MCF 10A (cell line): ENCODE measurements around the gene SMYD4. TPM values are rescaled to one million over a fixed set of nuclear protein-coding genes. Genes with fewer than 3 reads are reported as not detected.

Experiments used
- BruUV-seq: library from RNA; stranded (reverse); fragments of 400-500 nt; replicated peaks from 2 replicates; lab custom pipeline; 2021; lab: Mats Ljungman, UMichigan
- CTCF ChIA-PET: fragments of 300-600 bp; sonication (Branson Sonifier 250); formaldehyde crosslinking; extraction: SDS; loops from one replicate; lab custom pipeline; 2021; ENCODE audit warnings: antibody characterized with exemption, inconsistent platforms; lab: Yijun Ruan, JAX
- POLR2A ChIA-PET: fragments of 300-600, 350-650 bp; sonication (Branson Sonifier 250); formaldehyde crosslinking; extraction: SDS; loops from one replicate; lab custom pipeline; 2020; ENCODE audit warnings: antibody characterized with exemption, inconsistent platforms; lab: Yijun Ruan, JAX
- DNase-seq: peaks from one replicate; pipeline ENCODE4 v3.0.0-alpha.2; 2018; ENCODE audit not compliant: unreplicated experiment
- H3K27ac Mint-ChIP-seq: one replicate; pipeline ENCODE4 v1.8.0; 2022; ENCODE audit warnings: mild to moderate bottlenecking, low read depth, mixed read lengths; ENCODE audit not compliant: unreplicated experiment
- H3K27me3 Mint-ChIP-seq: one replicate; pipeline ENCODE4 v1.8.0; 2022; ENCODE audit warnings: mixed read lengths; ENCODE audit not compliant: insufficient read depth, unreplicated experiment
- H3K36me3 Mint-ChIP-seq: one replicate; pipeline ENCODE4 v1.8.0; 2022; ENCODE audit warnings: mild to moderate bottlenecking, moderate library complexity, mixed read lengths; ENCODE audit not compliant: insufficient read depth, unreplicated experiment
- H3K4me1 Mint-ChIP-seq: one replicate; pipeline ENCODE4 v1.8.0; 2022; ENCODE audit warnings: mixed read lengths; ENCODE audit not compliant: insufficient read depth, unreplicated experiment
- H3K4me3 Mint-ChIP-seq: one replicate; pipeline ENCODE4 v1.8.0; 2022; ENCODE audit warnings: mild to moderate bottlenecking, moderate library complexity, mixed read lengths; ENCODE audit not compliant: unreplicated experiment
- H3K9me3 Mint-ChIP-seq: one replicate; pipeline ENCODE4 v1.8.0; 2022; ENCODE audit warnings: mixed read lengths; ENCODE audit not compliant: unreplicated experiment
- intact Hi-C: fragments of 100-400 bp; cut with micrococcal nuclease; formaldehyde crosslinking; loops from 2 replicates; pipeline ENCODE4 v1.14.1; 2022
- total RNA-seq: library from RNA; stranded (reverse); gene quantifications from 2 replicates; pipeline ENCODE4 v1.2.3, GENCODE V29; 2022
- TF ChIP-seq, protein P1 (sequence below): fragments of 200-600 bp; IDR thresholded peaks from one replicate; pipeline ENCODE4 v1.8.0; 2022; ENCODE audit warnings: antibody characterized with exemption, mild to moderate bottlenecking; ENCODE audit not compliant: unreplicated experiment

SMYD4 gene
- total RNA-seq, 1 experiment from 2014 or later: 8.3 TPM

DNA sequence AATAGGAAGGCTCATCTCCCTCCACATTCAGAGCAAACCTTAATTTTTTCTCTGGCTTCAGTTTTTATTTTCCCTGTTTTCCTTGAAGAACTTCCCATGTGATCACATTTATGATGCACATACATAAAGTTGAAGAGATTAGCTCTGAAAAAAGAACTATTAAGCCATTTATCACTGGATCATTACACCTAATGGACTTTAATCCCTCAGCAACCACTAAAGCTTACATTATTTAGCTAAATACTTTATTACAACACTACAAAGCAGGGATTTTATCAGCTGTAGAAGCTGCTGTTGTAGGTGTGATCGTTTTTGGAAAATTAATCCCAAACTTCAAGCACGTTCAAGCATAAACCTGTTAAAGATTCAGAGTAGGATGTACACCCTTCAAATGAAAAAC is 21.1 kb downstream of the SMYD4 start:
- TF ChIP-seq, protein P1, sequence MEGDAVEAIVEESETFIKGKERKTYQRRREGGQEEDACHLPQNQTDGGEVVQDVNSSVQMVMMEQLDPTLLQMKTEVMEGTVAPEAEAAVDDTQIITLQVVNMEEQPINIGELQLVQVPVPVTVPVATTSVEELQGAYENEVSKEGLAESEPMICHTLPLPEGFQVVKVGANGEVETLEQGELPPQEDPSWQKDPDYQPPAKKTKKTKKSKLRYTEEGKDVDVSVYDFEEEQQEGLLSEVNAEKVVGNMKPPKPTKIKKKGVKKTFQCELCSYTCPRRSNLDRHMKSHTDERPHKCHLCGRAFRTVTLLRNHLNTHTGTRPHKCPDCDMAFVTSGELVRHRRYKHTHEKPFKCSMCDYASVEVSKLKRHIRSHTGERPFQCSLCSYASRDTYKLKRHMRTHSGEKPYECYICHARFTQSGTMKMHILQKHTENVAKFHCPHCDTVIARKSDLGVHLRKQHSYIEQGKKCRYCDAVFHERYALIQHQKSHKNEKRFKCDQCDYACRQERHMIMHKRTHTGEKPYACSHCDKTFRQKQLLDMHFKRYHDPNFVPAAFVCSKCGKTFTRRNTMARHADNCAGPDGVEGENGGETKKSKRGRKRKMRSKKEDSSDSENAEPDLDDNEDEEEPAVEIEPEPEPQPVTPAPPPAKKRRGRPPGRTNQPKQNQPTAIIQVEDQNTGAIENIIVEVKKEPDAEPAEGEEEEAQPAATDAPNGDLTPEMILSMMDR: no peak
- no peak overlapping the region for H3K4me3 Mint-ChIP-seq
- H3K36me3 Mint-ChIP-seq: peaks cover 42% of the 10 kb centered on the region
- H3K4me1 Mint-ChIP-seq: no peaks in the 10 kb centered on the region
- intact Hi-C loops: no loop called here
- no peak for DNase-seq
- H3K27me3 Mint-ChIP-seq: no peaks in the 10 kb centered on the region
- CTCF ChIA-PET: no interaction called here
- H3K9me3 Mint-ChIP-seq: no peaks in the 10 kb centered on the region
- no peak overlapping the region for H3K27ac Mint-ChIP-seq
- BruUV-seq: no TSS peak
- POLR2A ChIA-PET: interaction anchor here (0.7 kb wide), 1 partner anchor 8 kb away, joined by 3 read pairs; no protein-coding TSS in a partner anchor

DNA sequence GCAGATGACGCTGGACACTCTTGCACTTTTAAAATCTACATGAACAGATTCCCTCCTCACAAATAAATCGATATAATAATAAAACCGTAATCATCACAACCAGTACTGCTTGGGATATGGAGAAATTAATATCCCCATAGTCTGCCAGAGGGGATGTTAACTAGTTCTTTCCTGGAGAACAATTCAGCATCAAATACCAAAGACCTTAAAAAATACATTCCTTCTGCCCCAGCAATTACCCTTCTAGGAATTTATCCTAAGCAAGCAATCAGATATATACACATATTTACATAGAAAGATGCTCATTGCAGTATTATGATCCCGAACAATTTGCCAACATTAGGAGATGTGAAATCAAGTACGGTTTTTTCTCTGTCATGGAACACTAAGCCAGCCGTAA is 21.8 kb downstream of the SMYD4 start:
- POLR2A ChIA-PET: no interaction called here
- H3K27ac Mint-ChIP-seq: no peak overlapping the region
- no peaks in the 10 kb centered on the region for H3K4me1 Mint-ChIP-seq
- CTCF ChIA-PET: no interaction called here
- H3K36me3 Mint-ChIP-seq: peaks cover 48% of the 10 kb centered on the region
- no TSS peak for BruUV-seq
- TF ChIP-seq, protein P1: no peak
- no peak for DNase-seq
- H3K9me3 Mint-ChIP-seq: no peaks in the 10 kb centered on the region
- intact Hi-C loops: no loop called here
- no peak overlapping the region for H3K4me3 Mint-ChIP-seq
- H3K27me3 Mint-ChIP-seq: no peaks in the 10 kb centered on the region

DNA sequence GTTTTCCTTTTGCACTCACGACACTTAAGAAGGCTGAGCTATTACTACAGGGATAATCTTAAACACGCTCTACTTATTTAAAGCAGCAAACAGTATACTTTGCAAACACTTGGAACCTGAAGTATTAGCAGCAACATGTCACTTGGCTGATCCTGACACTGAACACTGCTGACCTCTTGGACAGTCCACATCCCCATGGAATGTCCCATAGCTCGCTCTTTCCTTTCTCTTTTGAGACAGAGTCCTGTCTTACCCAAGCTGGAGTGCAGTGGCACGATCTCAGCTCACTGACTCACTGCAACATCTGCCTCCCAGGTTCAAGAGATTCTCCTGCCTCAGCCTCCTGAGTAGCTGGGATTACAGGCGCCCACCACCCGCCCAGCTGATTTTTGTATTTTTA is 26.4 kb downstream of the SMYD4 start:
- H3K36me3 Mint-ChIP-seq: peaks cover 54% of the 10 kb centered on the region
- H3K27me3 Mint-ChIP-seq: no peaks in the 10 kb centered on the region
- no peak for DNase-seq
- H3K27ac Mint-ChIP-seq: no peak overlapping the region
- TF ChIP-seq, protein P1: no peak
- H3K4me1 Mint-ChIP-seq: no peaks in the 10 kb centered on the region
- ChIA-PET CTCF (interaction anchor here (0.5 to 0.7 kb wide), 3 partner anchors 32 to 79 kb away, joined by 3 read pairs; no protein-coding TSS in a partner anchor), POLR2A (interaction anchor here (1.3 to 1.4 kb wide), 2 partner anchors 9 to 10 kb away, joined by 4 to 5 read pairs; no protein-coding TSS in a partner anchor)
- intact Hi-C loops: no loop called here
- H3K9me3 Mint-ChIP-seq: no peaks in the 10 kb centered on the region
- no TSS peak for BruUV-seq
- H3K4me3 Mint-ChIP-seq: no peak overlapping the region

DNA sequence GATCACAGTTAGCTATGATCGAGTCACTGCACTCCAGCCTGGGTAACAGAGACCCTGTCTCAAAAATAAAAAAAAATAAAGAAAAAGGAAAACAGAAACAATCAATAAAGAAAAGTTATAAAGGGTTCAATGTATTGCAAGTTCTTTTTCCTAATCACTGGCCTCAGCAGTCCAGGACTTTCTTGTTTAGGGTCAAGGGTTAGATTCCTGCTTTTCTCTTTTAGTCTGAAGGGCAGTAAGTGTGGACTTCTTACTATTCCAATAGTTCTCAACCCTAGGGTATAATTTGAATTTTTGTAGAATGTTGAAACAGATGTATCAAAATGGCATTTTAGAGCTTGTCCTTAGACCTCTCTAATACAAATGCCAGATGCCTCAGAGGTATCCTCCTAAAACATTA is 27.3 kb downstream of the SMYD4 start:
- intact Hi-C loops: no loop called here
- no peak overlapping the region for H3K4me3 Mint-ChIP-seq
- no peaks in the 10 kb centered on the region for H3K27me3 Mint-ChIP-seq
- CTCF ChIA-PET: interaction anchor here (0.5 kb wide), 1 partner anchor 44 kb away, joined by 3 read pairs; no protein-coding TSS in a partner anchor
- no peak overlapping the region for H3K27ac Mint-ChIP-seq
- BruUV-seq: no TSS peak
- no peaks in the 10 kb centered on the region for H3K9me3 Mint-ChIP-seq
- DNase-seq: no peak
- POLR2A ChIA-PET: interaction anchor here (0.6 to 1.4 kb wide), 3 partner anchors 8 to 11 kb away, joined by 3 to 5 read pairs (median 4); no protein-coding TSS in a partner anchor
- no peaks in the 10 kb centered on the region for H3K4me1 Mint-ChIP-seq
- peaks cover 57% of the 10 kb centered on the region for H3K36me3 Mint-ChIP-seq
- TF ChIP-seq, protein P1: no peak
